Activated CD4-positive, alpha-beta T cell treated with anti-CD3 and anti-CD28 coated beads for 36 hours (primary cell): ENCODE measurements around the gene B4GALT4. TPM values are rescaled to one million over a fixed set of nuclear protein-coding genes. Genes with fewer than 3 reads are reported as not detected.
"Not testable (repeated sequence)": the region's sequence is repeated elsewhere in the genome, so short reads cannot be mapped to it uniquely, and the experiment has no call there.

Experiments used
- ATAC-seq: fragments of 200-7000 bp; cut with Tn5 transposase; one replicate; pipeline ENCODE4 v1.10.0; 2021; ENCODE audit warnings: mild to moderate bottlenecking, moderate library complexity
- CTCF ChIA-PET: fragments of 350-600 bp; sonication (Branson Sonifier 250); formaldehyde crosslinking; loops from one replicate; lab custom pipeline; 2021; ENCODE audit warnings: antibody characterized with exemption; lab: Charles Lee
- POLR2A ChIA-PET: fragments of 350-600 bp; sonication (Branson Sonifier 250); formaldehyde crosslinking; loops from one replicate; lab custom pipeline; 2021; ENCODE audit warnings: antibody characterized with exemption, inconsistent platforms; lab: Charles Lee
- DNase-seq: peaks from one replicate; pipeline ENCODE4 v3.0.0-alpha.2; 2020
- H3K27ac Mint-ChIP-seq: one replicate; pipeline ENCODE4 v1.8.0; 2021; ENCODE audit warnings: mixed read lengths
- H3K27me3 Mint-ChIP-seq: one replicate; pipeline ENCODE4 v1.8.0; 2021; ENCODE audit warnings: mixed read lengths
- H3K36me3 Mint-ChIP-seq: one replicate; pipeline ENCODE4 v1.8.0; 2021; ENCODE audit warnings: low read depth, mixed read lengths
- H3K4me1 Mint-ChIP-seq: one replicate; pipeline ENCODE4 v1.8.0; 2021; ENCODE audit warnings: mixed read lengths
- H3K4me3 Mint-ChIP-seq: one replicate; pipeline ENCODE4 v1.8.0; 2021; ENCODE audit warnings: mild to moderate bottlenecking, moderate library complexity, mixed read lengths
- H3K9me3 Mint-ChIP-seq: one replicate; pipeline ENCODE4 v1.8.0; 2021; ENCODE audit warnings: low read depth, mixed read lengths
- intact Hi-C, 2 experiments: fragments of 100-400 bp; cut with DNase I in 1 of 2; cut with micrococcal nuclease in 1 of 2; formaldehyde crosslinking; loops; one replicate each; pipeline versions ENCODE4 v1.14.2 to v1.15.1; 2022 to 2024; cut with DNase I, micrococcal nuclease
- total RNA-seq, 2 experiments: library from RNA; stranded (reverse); gene quantifications; one replicate each; pipeline ENCODE4 v1.2.3, GENCODE V29; 2021

The B4GALT4 gene
- total RNA-seq, 2 experiments from 2014 or later = 16.6 to 16.7 TPM

- Mint-ChIP-seq H3K9me3 (no peaks in the 10 kb centered on the region), H3K27me3 (no peaks in the 10 kb centered on the region), H3K27ac (no peak overlapping the region), H3K36me3 (no peaks in the 10 kb centered on the region), H3K4me1 (peaks cover 4% of the 10 kb centered on the region), H3K4me3 (no peak overlapping the region)
- ChIA-PET POLR2A (no interaction called here), CTCF (interaction anchor here (0.6 to 1.7 kb wide), 4 partner anchors 11 to 114 kb away, joined by 3 to 6 read pairs (median 3); no protein-coding TSS in a partner anchor)
- intact Hi-C loops = no loop called here
- ATAC-seq (no peak), DNase-seq (no peak)
Observed at GRCh38 chr3:119257654-119258410, 17.2 kb upstream of the B4GALT4 start.

- Mint-ChIP-seq H3K27me3 (no peaks in the 10 kb centered on the region), H3K36me3 (no peaks in the 10 kb centered on the region), H3K4me3 (no peak overlapping the region), H3K4me1 (peaks cover 4% of the 10 kb centered on the region), H3K9me3 (peaks cover 3% of the 10 kb centered on the region), H3K27ac (no peak overlapping the region)
- ATAC-seq (no peak), DNase-seq (no peak)
- intact Hi-C loops = no loop called here
- ChIA-PET CTCF (no interaction called here), POLR2A (no interaction called here)
Observed at GRCh38 chr3:119257111-119257510, 16.4 kb upstream of the B4GALT4 start.

- no peaks in the 10 kb centered on the region for H3K4me1 Mint-ChIP-seq
- no peaks in the 10 kb centered on the region for H3K27me3 Mint-ChIP-seq
- no peak for ATAC-seq
- ChIA-PET POLR2A (no interaction called here), CTCF (no interaction called here)
- H3K27ac Mint-ChIP-seq = no peak overlapping the region
- no peaks in the 10 kb centered on the region for H3K36me3 Mint-ChIP-seq
- H3K9me3 Mint-ChIP-seq = peaks cover 3% of the 10 kb centered on the region
- intact Hi-C loops = no loop called here
- H3K4me3 Mint-ChIP-seq = no peak overlapping the region
- no peak for DNase-seq
Observed at GRCh38 chr3:119255214-119255613, 14.5 kb upstream of the B4GALT4 start.

DNA sequence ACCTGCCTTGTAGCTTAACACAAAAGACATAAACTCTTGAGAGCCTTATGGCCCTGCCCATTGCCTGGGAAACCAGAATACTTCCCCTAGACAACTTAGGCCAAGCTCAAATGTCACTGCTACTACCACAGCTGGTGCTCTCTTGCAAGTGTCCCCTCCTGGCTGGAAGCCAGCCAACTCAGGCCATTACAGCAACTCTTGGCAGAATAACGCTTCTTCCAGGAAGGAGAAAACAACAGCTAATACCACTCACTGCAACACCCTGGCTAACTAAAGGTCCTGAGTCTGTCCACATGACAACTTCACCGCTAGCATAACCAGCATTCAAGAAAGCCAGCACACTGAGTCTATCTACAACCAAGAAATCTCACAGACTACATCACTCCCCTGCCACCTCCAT, 5.1 kb upstream of the B4GALT4 start:
- CTCF ChIA-PET = interaction anchor here (0.6 to 2.4 kb wide), 5 partner anchors 12 to 362 kb away, joined by 3 to 6 read pairs (median 3); no protein-coding TSS in a partner anchor
- Mint-ChIP-seq H3K36me3 (peaks cover 8% of the 10 kb centered on the region), H3K4me3 (no peak overlapping the region), H3K27ac (no peak overlapping the region), H3K4me1 (peaks cover 2% of the 10 kb centered on the region), H3K9me3 (peaks cover 21% of the 10 kb centered on the region), H3K27me3 (no peaks in the 10 kb centered on the region)
- DNase-seq (no peak), ATAC-seq (no peak)
- POLR2A ChIA-PET = no interaction called here
- intact Hi-C loops = no loop called here

GRCh38 chr3:119243712-119244111, 3.0 kb upstream of the B4GALT4 start:
- no peak for DNase-seq
- H3K36me3 Mint-ChIP-seq = peaks cover 11% of the 10 kb centered on the region
- no peak overlapping the region for H3K4me3 Mint-ChIP-seq
- peaks cover 10% of the 10 kb centered on the region for H3K9me3 Mint-ChIP-seq
- CTCF ChIA-PET = interaction anchor here (0.6 to 1.6 kb wide), 4 partner anchors 81 to 205 kb away, joined by 3 to 5 read pairs (median 4); no protein-coding TSS in a partner anchor
- intact Hi-C loops = no loop called here
- no peak for ATAC-seq
- POLR2A ChIA-PET = interaction anchor here (0.7 kb wide), 1 partner anchor 8 kb away, joined by 4 read pairs; no protein-coding TSS in a partner anchor
- H3K27me3 Mint-ChIP-seq = no peaks in the 10 kb centered on the region
- H3K4me1 Mint-ChIP-seq = peaks cover 16% of the 10 kb centered on the region
- H3K27ac Mint-ChIP-seq = no peak overlapping the region

GRCh38 chr3:119243058-119243529, 2.4 kb upstream of the B4GALT4 start:
- ATAC-seq, H3K27me3 Mint-ChIP-seq, H3K27ac Mint-ChIP-seq, POLR2A ChIA-PET, H3K4me3 Mint-ChIP-seq, DNase-seq, H3K9me3 Mint-ChIP-seq, intact Hi-C loops: not testable (repeated sequence)
- peaks cover 11% of the 10 kb centered on the region for H3K36me3 Mint-ChIP-seq
- CTCF ChIA-PET = interaction anchor here (1.6 kb wide), 1 partner anchor 98 kb away, joined by 5 read pairs; no protein-coding TSS in a partner anchor
- peaks cover 22% of the 10 kb centered on the region for H3K4me1 Mint-ChIP-seq

DNA sequence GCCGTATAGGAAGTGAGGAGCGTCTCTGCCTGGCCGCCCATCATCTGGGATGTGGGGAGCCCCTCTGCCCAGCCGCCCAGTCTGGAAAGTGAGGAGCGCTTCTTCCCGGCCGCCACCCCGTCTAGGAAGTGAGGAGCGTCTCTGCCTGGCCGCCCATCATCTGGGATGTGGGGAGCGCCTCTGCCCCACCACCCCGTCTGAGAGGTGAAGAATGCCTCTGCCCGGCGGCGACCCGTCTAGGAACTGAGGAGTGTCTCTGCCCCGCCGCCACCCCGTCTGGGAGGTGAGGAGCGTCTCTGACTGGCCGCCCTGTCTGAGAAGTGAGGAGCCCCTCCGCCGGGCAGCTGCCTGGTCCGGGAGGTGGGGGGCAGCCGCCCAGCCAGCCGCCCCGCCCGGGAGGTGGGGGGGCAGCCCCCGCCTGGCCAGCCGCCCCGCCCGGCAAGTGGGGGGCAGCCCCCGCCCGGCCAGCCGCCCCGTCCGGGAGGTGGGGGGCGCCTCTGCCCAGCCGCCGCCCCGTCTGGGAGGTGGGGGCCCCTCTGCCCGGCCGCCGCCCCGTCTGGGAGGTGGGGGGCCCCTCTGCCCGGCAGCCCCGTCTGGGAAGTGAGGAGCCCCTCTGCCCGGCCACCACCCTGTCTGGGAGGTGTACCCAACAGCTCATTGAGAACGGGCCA, 1.8 kb upstream of the B4GALT4 start:
- H3K27me3 Mint-ChIP-seq, H3K27ac Mint-ChIP-seq, H3K4me3 Mint-ChIP-seq, H3K36me3 Mint-ChIP-seq, POLR2A ChIA-PET, intact Hi-C loops, ATAC-seq, H3K9me3 Mint-ChIP-seq, DNase-seq: not testable (repeated sequence)
- CTCF ChIA-PET = interaction anchor here (0.7 to 3.3 kb wide), 7 partner anchors 18 to 359 kb away, joined by 3 to 40 read pairs (median 5); partner anchors contain the start of gene TMEM39A
- peaks cover 22% of the 10 kb centered on the region for H3K4me1 Mint-ChIP-seq

DNA sequence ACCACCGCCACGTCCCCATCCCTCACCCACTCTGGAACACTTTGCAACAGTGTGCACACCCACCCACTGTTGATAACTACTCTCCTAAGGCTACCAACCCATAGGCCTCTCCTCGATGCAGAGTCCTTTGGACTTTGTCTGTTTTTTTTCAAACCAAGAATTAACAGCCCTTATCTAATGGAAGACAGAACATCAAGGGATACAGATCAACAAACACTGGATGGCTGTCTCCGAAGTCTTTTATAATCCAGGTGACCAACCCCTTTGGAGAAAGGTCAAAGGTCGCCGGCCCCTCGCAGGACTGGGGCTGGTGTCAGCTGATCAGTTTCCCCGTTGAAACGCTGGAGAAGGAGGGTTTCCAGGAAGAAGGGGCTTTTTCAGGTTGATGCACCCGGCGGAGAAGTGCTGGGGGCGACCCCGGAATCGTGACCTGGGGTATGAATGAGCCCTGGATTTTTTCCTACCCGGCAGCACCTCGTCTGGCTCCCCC, 532 bp downstream of the B4GALT4 start:
- peak overlapping the region; percentile 99 for H3K27ac Mint-ChIP-seq
- ATAC-seq = peak; percentile 13
- peak overlapping the region; percentile 89 for H3K4me3 Mint-ChIP-seq
- no peak for DNase-seq
- ChIA-PET CTCF (interaction anchor here (0.7 to 3.3 kb wide), 21 partner anchors 11 to 441 kb away, joined by 3 to 40 read pairs (median 4); partner anchors contain the start of genes ARHGAP31, IGSF11 and TEX55), POLR2A (interaction anchor here (1.2 to 2.1 kb wide), 3 partner anchors 21 to 223 kb away, joined by 5 to 10 read pairs (median 8); partner anchors contain the start of gene TMEM39A)
- H3K27me3 Mint-ChIP-seq = no peaks in the 10 kb centered on the region
- peaks cover 21% of the 10 kb centered on the region for H3K36me3 Mint-ChIP-seq
- intact Hi-C loops = loop anchor here (1.0 to 2.0 kb wide), 10 partner anchors 21 to 855 kb away; partner anchors contain the start of genes ARHGAP31 (in 2 of the 2), GSK3B (in 1 of the 2) and TIMMDC1 (in 1 of the 2)
- no peaks in the 10 kb centered on the region for H3K9me3 Mint-ChIP-seq
- H3K4me1 Mint-ChIP-seq = peaks cover 46% of the 10 kb centered on the region

- H3K36me3 Mint-ChIP-seq = peaks cover 28% of the 10 kb centered on the region
- ATAC-seq (peak; percentile 6), DNase-seq (no peak)
- peaks cover 54% of the 10 kb centered on the region for H3K4me1 Mint-ChIP-seq
- peak overlapping the region; percentile 89 for H3K4me3 Mint-ChIP-seq
- intact Hi-C loops = loop anchor here in 1 of 2 experiments (10.0 kb wide), 1 partner anchor 205 kb away; the partner anchor contains the start of gene IGSF11
- no peaks in the 10 kb centered on the region for H3K9me3 Mint-ChIP-seq
- POLR2A ChIA-PET = interaction anchor here (0.7 to 1.0 kb wide), 2 partner anchors 19 to 181 kb away, joined by 3 to 5 read pairs; no protein-coding TSS in a partner anchor
- CTCF ChIA-PET = interaction anchor here (0.7 to 3.3 kb wide), 8 partner anchors 10 to 893 kb away, joined by 3 to 40 read pairs (median 11); partner anchors contain the start of gene TEX55
- peak overlapping the region; percentile 99 for H3K27ac Mint-ChIP-seq
- H3K27me3 Mint-ChIP-seq = no peaks in the 10 kb centered on the region
Observed at GRCh38 chr3:119239206-119239820, 1.4 kb downstream of the B4GALT4 start.

DNA sequence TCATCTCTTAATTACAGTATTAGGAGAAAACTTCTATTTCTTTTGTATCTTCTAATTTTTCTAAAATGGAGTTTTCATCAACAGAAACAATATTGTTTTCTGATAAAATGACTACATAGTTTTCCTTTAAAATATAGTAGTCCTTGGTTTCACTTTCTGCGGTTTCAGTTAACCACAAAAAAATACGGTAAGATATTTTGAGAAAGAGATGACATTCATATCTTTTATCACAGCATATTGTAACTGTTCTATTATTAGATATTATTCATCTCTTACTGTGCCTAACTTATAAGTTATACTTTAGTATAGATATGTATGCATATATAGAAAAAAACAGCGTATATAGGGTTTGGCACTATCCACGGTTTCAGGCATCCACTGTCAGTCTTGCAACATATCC, 2.3 kb downstream of the B4GALT4 start:
- H3K4me1 Mint-ChIP-seq = peaks cover 59% of the 10 kb centered on the region
- ChIA-PET POLR2A (no interaction called here), CTCF (interaction anchor here (0.7 to 1.1 kb wide), 2 partner anchors 114 to 259 kb away, joined by 3 to 4 read pairs; no protein-coding TSS in a partner anchor)
- peak overlapping the region; percentile 76 for H3K27ac Mint-ChIP-seq
- H3K27me3 Mint-ChIP-seq = no peaks in the 10 kb centered on the region
- H3K4me3 Mint-ChIP-seq = peak overlapping the region; percentile 89
- no peaks in the 10 kb centered on the region for H3K9me3 Mint-ChIP-seq
- ATAC-seq (no peak), DNase-seq (no peak)
- H3K36me3 Mint-ChIP-seq = peaks cover 33% of the 10 kb centered on the region
- intact Hi-C loops = loop anchor here in 1 of 2 experiments (10.0 kb wide), 1 partner anchor 204 kb away; the partner anchor contains the start of gene IGSF11
